Measurements from ENCODE around the gene KCNF1. TPM values are rescaled to one million over a fixed set of nuclear protein-coding genes. Genes with fewer than 3 reads are reported as not detected.

KCNF1 gene
- total and polyA plus RNA-seq, 4 donors, result 0.09 TPM; not detected in 3

DNA sequence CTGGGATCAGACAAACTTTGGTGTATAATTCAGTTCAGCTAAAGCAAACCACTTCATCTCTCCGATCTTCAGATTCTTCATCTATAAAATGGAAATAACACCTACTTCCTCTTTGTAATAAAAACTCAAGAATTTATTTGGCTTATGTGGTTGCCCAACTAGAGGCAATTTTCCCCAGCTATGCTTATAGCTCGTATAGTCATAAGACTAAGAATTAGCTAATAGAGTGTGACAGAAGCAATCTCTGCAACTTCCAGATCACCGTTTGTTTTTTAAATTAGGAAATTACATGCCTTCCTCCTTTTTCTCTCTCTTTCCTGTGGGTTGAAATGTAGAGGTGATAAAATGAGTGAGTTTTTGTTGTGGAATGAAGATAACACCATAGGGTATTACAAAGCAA lies 35.3 kb upstream of the KCNF1 start (continued):
- TF ChIP-seq RAD21 (IDR thresholded peaks at IDR 0.05) (no peak), EGR1 (IDR thresholded peaks at IDR 0.05; ENCODE audit: low read depth in 2 of 2) (no peak), FOXA2 (IDR thresholded peaks at IDR 0.05) (no peak), HNF4A (conservative IDR thresholded peaks at IDR 0.05) (no peak), FOXA1 (IDR thresholded peaks at IDR 0.05) (no peak), TAF1 (conservative IDR thresholded peaks at IDR 0.05) (no peak), JUND (IDR thresholded peaks at IDR 0.05) (no peak)

DNA sequence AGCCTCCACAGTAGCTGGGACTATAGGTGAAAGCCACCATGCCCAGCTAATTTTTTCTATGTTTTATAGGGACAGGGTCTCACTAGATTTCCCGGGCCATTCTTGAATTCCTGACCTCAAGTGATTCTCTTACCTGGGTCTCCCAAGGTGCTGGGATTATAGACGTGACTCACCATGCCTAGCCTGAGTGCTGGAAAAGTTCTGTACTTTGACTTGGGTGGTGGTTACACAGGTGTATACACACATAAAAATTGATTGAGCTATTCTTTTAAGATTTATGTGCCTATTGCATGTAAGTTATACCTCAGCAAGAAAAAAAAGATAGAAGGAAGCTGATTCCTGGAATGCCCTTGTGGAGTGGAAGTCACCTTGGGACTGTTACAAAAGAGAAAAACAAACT lies 34.8 kb upstream of the KCNF1 start:
- H3K27me3 ChIP-seq (ENCODE audit: control insufficient read depth in 4 of 4, insufficient read depth in 4 of 4, low read length in 3 of 4), result no peaks in the 10 kb centered on the region
- H3K9ac ChIP-seq (ENCODE audit: low read depth in 1 of 2, low read length in 2 of 2), result no peak overlapping the region
- 76% methylated on average over 2 of the region's 2 CpGs for WGBS
- H3K27ac ChIP-seq (ENCODE audit: low read depth in 1 of 2, low read length in 2 of 2), result no peak overlapping the region
- no peak for DNase-seq (ENCODE audit: low spot score)
- no peak overlapping the region for H3K4me3 ChIP-seq (ENCODE audit: low read depth in 1 of 3, low read length in 3 of 3)
- no peaks in the 10 kb centered on the region for H3K4me1 ChIP-seq (ENCODE audit: control insufficient read depth in 4 of 4, insufficient read depth in 4 of 4, low read length in 3 of 4)
- H3K9me3 ChIP-seq (ENCODE audit: control insufficient read depth in 4 of 4, low read length in 3 of 4), result no peaks in the 10 kb centered on the region
- no peaks in the 10 kb centered on the region for H3K36me3 ChIP-seq (ENCODE audit: control insufficient read depth in 4 of 4, insufficient read depth in 3 of 4, low read depth in 1 of 4, low read length in 3 of 4)
- no peak for TF ChIP-seq TAF1 (conservative IDR thresholded peaks at IDR 0.05)
- TF ChIP-seq FOXA1 (IDR thresholded peaks at IDR 0.05), result no peak
- TF ChIP-seq YY1 (IDR thresholded peaks at IDR 0.05), result no peak
- TF ChIP-seq GABPA (IDR thresholded peaks at IDR 0.05 in 1 of 2, conservative IDR thresholded peaks at IDR 0.05 in 1 of 2), result no peak
- TF ChIP-seq, protein P1, sequence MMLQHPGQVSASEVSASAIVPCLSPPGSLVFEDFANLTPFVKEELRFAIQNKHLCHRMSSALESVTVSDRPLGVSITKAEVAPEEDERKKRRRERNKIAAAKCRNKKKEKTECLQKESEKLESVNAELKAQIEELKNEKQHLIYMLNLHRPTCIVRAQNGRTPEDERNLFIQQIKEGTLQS (IDR thresholded peaks at IDR 0.05), result no peak
- no peak for TF ChIP-seq HNF4G (IDR thresholded peaks at IDR 0.05)
- no peak for TF ChIP-seq SP1 (IDR thresholded peaks at IDR 0.05)
- no peak for TF ChIP-seq RAD21 (IDR thresholded peaks at IDR 0.05)
- TF ChIP-seq NR2F2 (IDR thresholded peaks at IDR 0.05), result no peak

DNA sequence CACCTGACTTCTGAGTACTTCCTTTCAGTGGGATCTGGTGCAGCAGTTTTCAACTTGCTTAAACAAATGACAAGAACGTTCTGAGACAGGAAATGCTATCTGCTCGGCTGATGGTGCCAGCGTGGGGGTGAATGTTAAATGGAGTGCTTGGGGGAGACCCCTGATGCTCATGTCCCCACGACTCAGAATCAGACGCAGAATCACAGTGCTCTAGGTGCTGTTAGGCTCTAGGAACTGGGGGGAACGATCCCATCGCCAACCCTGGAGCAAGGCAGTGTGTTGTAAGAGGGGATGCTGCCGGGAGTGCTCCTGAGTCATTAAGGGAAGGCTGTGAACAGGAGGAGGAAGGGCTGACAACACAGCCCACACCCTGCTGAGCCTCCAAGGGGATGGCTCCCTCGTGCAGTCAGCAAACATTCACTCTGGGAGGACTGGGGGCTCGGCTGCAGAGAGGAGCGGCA lies 34.1 kb upstream of the KCNF1 start:
- TF ChIP-seq SP1 (IDR thresholded peaks at IDR 0.05), result no peak
- no peak for TF ChIP-seq RAD21 (IDR thresholded peaks at IDR 0.05)
- TF ChIP-seq HNF4G (IDR thresholded peaks at IDR 0.05), result no peak
- no peak for TF ChIP-seq NR2F2 (IDR thresholded peaks at IDR 0.05)
- no peak for TF ChIP-seq JUND (IDR thresholded peaks at IDR 0.05)
- TF ChIP-seq, protein P2, sequence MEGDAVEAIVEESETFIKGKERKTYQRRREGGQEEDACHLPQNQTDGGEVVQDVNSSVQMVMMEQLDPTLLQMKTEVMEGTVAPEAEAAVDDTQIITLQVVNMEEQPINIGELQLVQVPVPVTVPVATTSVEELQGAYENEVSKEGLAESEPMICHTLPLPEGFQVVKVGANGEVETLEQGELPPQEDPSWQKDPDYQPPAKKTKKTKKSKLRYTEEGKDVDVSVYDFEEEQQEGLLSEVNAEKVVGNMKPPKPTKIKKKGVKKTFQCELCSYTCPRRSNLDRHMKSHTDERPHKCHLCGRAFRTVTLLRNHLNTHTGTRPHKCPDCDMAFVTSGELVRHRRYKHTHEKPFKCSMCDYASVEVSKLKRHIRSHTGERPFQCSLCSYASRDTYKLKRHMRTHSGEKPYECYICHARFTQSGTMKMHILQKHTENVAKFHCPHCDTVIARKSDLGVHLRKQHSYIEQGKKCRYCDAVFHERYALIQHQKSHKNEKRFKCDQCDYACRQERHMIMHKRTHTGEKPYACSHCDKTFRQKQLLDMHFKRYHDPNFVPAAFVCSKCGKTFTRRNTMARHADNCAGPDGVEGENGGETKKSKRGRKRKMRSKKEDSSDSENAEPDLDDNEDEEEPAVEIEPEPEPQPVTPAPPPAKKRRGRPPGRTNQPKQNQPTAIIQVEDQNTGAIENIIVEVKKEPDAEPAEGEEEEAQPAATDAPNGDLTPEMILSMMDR (IDR thresholded peaks at IDR 0.05; ENCODE audit: low read depth, low read length, missing input control), result no peak
- TF ChIP-seq, protein P3, sequence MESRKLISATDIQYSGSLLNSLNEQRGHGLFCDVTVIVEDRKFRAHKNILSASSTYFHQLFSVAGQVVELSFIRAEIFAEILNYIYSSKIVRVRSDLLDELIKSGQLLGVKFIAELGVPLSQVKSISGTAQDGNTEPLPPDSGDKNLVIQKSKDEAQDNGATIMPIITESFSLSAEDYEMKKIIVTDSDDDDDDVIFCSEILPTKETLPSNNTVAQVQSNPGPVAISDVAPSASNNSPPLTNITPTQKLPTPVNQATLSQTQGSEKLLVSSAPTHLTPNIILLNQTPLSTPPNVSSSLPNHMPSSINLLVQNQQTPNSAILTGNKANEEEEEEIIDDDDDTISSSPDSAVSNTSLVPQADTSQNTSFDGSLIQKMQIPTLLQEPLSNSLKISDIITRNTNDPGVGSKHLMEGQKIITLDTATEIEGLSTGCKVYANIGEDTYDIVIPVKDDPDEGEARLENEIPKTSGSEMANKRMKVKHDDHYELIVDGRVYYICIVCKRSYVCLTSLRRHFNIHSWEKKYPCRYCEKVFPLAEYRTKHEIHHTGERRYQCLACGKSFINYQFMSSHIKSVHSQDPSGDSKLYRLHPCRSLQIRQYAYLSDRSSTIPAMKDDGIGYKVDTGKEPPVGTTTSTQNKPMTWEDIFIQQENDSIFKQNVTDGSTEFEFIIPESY (IDR thresholded peaks at IDR 0.05), result no peak
- TF ChIP-seq TAF1 (conservative IDR thresholded peaks at IDR 0.05), result no peak
- no peak for TF ChIP-seq FOXA2 (IDR thresholded peaks at IDR 0.05)
- no peak for TF ChIP-seq GABPA (IDR thresholded peaks at IDR 0.05 in 1 of 2, conservative IDR thresholded peaks at IDR 0.05 in 1 of 2)
- TF ChIP-seq RXRA (IDR thresholded peaks at IDR 0.05), result no peak
- TF ChIP-seq, protein P4, sequence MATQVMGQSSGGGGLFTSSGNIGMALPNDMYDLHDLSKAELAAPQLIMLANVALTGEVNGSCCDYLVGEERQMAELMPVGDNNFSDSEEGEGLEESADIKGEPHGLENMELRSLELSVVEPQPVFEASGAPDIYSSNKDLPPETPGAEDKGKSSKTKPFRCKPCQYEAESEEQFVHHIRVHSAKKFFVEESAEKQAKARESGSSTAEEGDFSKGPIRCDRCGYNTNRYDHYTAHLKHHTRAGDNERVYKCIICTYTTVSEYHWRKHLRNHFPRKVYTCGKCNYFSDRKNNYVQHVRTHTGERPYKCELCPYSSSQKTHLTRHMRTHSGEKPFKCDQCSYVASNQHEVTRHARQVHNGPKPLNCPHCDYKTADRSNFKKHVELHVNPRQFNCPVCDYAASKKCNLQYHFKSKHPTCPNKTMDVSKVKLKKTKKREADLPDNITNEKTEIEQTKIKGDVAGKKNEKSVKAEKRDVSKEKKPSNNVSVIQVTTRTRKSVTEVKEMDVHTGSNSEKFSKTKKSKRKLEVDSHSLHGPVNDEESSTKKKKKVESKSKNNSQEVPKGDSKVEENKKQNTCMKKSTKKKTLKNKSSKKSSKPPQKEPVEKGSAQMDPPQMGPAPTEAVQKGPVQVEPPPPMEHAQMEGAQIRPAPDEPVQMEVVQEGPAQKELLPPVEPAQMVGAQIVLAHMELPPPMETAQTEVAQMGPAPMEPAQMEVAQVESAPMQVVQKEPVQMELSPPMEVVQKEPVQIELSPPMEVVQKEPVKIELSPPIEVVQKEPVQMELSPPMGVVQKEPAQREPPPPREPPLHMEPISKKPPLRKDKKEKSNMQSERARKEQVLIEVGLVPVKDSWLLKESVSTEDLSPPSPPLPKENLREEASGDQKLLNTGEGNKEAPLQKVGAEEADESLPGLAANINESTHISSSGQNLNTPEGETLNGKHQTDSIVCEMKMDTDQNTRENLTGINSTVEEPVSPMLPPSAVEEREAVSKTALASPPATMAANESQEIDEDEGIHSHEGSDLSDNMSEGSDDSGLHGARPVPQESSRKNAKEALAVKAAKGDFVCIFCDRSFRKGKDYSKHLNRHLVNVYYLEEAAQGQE (IDR thresholded peaks at IDR 0.05), result no peak
- no peak for TF ChIP-seq YY1 (IDR thresholded peaks at IDR 0.05)
- no peak for TF ChIP-seq EGR1 (IDR thresholded peaks at IDR 0.05; ENCODE audit: low read depth in 2 of 2)
- no peak for TF ChIP-seq FOXA1 (IDR thresholded peaks at IDR 0.05)
- TF ChIP-seq, protein P1 (IDR thresholded peaks at IDR 0.05), result no peak
- TF ChIP-seq, protein P5, sequence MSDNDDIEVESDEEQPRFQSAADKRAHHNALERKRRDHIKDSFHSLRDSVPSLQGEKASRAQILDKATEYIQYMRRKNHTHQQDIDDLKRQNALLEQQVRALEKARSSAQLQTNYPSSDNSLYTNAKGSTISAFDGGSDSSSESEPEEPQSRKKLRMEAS (IDR thresholded peaks at IDR 0.05), result no peak
- no peak for TF ChIP-seq HNF4A (conservative IDR thresholded peaks at IDR 0.05)
- Histone ChIP-seq H3K36me3 (ENCODE audit: control insufficient read depth in 4 of 4, insufficient read depth in 3 of 4, low read depth in 1 of 4, low read length in 3 of 4) (no peaks in the 10 kb centered on the region), H3K27ac (ENCODE audit: low read depth in 1 of 2, low read length in 2 of 2) (no peak overlapping the region), H3K4me3 (ENCODE audit: low read depth in 1 of 3, low read length in 3 of 3) (no peak overlapping the region), H3K4me1 (ENCODE audit: control insufficient read depth in 4 of 4, insufficient read depth in 4 of 4, low read length in 3 of 4) (no peaks in the 10 kb centered on the region), H3K9me3 (ENCODE audit: control insufficient read depth in 4 of 4, low read length in 3 of 4) (no peaks in the 10 kb centered on the region), H3K9ac (ENCODE audit: low read depth in 1 of 2, low read length in 2 of 2) (no peak overlapping the region), H3K27me3 (ENCODE audit: control insufficient read depth in 4 of 4, insufficient read depth in 4 of 4, low read length in 3 of 4) (no peaks in the 10 kb centered on the region)
- no peak for DNase-seq (ENCODE audit: low spot score)
- 56% methylated on average over 11 of the region's 11 CpGs for WGBS
